Skeletal muscle cell (primary cell): ENCODE data around the gene POLN.

Experiments used
- DNase-seq: peaks from one replicate; pipeline ENCODE4 v3.0.0-alpha.2; 2010; ENCODE audit warnings: low read depth
- H3K4me3 ChIP-seq: 2 replicates; pipeline ENCODE4 v1.5.1; 2011; ENCODE audit warnings: low read depth, mild to moderate bottlenecking, control low read depth, low read length, moderate library complexity

Gene POLN

DNA sequence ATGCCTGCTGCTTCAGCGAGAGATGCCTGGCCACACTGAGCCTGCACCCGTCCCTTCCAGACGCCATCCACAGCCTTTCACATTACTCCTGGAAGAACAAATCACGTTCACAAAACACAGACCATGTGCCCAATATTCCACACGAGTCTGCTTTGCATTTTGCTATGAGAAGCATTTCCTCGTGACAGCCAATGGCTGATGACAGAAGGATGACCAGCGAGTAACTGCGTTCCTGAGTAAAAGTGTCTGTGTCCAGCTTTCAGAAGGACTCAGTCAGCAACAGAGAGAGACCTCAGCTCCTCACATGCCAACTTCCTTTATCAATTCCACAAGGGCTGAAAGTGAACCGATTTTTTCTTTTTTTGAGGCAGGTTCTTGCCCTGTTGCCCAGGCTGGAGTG is 163.3 kb downstream of the POLN start:
- H3K4me3 ChIP-seq = no peak overlapping the region
- DNase-seq = no peak

DNA sequence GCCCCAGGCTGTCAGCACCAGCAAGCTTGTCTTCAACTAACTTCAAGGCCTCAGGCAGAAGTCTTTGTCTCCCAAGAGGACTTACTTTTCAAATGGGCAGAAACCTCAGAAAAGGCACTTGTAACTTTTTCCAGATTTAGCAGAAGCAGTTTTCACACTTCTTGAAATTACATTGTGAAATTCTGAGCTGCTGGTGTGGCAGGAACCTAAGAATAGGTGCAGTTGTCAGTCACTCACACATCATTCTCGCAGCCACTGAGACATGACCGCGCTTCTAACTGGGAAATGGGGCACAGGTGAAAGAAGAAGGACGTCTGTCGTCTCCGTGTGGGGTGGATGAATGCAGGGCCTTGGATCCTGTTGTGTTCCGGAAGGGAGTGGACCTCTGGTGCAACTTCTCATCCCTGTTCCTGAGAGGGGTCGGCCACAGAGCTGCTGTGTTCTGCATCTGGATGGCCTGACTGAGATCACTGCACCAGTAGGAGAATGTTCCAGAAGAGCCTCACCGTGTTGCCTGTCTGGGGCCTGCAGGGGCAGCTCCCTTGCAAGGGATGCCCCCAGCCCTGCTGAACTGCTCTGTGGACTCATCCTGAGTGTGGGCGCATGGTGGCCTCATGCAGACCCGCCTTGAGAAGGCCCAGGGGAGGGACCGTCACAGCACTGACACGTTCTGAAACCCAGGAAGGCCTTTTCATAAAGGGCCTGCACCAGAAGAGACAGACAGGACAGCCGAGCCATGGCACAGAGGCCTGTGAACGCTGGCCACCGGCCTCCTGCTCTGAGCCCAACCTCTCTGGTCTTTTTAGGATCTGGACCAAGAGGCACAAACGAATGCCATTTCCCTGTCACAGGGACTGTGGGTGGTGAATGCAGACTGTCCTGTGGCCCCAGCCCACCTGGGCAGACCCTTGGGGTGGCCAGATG is 164.1 kb downstream of the POLN start:
- no peak overlapping the region for H3K4me3 ChIP-seq
- no peak for DNase-seq

DNA sequence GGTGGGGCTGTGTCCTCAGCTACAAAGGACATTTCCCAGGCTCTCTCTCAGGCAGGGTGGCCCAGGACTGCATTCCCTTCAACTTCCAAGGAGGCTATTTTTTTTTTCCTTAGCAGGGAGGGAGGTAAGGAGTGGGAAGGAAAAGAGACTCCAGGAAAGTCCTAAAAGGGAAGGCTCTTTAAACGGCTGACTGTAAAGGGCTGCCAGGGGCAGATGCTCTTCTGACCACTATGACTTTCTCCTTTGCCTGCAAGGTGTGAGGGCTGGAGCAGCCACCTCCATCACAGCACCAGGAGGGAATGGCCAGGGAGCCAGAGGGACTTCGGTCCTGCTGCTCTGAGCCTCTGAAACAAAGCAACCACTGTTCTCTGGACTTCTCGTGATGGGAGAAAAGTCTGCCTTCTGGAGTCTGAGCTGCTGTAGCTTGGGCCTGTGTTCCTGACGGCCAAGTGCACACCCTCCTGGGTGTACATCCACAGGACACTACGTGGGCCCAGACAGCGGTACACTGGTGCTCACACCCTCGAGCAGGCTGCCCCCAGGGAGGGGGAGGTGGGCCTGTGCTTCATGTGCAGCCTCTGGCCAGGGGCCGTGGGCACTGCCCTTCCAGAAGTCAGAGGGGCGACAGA is 164.9 kb downstream of the POLN start:
- no peak for DNase-seq
- H3K4me3 ChIP-seq = no peak overlapping the region

DNA sequence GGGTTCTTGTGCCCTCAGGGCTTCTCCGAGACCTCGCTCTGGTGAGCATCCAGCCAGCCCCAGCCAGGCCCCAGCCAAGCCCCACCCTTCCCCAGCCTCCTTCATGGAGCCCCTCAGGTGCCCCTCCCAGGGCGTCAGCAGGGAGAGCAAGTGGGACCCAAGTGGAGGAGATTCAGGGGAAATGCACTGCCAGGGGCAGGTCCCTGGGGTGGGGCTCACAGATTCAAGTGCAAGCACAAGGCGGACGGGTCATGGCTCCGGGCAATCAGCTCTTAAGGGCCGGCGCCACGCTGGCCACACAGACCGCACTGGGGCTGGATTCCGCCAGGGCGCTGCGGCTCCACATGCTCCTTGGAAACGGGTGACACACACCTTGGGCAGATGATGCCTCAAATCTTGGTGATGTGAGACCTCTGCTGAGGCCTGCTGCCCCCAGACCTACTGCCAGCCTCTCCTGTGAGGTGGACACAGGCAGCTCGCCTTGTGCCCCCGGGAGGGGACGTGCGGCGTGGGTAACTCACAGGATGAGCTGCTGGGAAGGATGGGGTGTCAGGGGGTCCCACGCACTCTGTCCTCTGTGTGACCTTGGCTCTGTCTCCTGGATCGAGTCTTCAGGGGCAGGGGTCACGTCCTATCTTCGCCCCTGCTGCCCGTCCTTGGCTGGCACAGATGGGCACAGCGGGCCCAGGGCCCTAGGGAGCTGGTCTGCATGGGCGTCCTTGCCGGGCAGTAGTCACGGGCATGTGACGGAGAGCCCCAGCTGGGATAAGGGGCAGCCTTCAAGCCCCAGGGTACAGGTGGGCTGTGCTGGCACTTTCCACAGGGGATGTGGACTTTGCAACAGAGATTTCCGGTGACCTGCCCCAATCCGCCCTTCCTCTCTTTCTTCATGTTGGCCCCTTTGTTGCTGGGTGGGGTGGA is 165.7 kb downstream of the POLN start:
- no peak overlapping the region for H3K4me3 ChIP-seq
- DNase-seq = no peak

DNA sequence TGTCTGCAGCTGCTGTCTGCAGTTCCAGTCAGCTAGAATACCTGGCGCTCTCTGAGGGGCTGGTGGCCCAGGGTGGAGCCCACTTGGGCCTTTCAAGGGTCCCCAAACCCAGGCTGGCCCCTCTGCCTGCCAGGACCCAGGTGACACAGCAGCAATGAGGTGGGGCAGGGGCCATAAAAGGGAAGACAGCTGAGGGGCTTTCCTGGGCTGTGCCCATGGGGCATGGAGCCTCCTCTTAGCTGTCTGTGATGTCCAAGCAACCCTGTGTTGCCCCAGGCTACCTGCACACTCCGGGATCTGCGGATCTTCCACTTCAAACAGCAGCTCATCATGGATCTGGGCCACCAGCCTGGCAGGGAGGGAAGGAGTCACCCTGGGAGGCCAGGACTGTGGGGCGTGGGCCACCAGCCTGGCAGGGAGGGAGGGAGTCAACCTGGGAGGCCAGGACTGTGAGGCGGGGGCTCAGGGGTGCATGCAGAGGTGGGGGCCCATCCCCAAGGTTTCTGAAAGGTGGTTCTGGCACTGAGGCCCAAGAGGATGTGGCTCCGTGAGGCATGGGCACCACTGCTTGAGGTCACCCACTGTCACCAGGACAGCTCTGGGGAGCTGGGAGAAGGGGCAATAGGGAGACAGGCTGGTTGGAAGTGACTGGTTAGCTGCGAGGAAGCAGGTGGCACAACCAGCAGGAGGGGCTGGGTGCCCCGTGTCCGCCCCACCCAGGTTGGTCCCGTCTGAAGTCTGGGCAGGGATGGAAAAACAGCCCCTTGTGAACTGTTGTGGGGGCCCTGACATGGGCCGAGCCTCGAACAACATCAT is 166.5 kb downstream of the POLN start:
- H3K4me3 ChIP-seq = no peak overlapping the region
- no peak for DNase-seq

DNA sequence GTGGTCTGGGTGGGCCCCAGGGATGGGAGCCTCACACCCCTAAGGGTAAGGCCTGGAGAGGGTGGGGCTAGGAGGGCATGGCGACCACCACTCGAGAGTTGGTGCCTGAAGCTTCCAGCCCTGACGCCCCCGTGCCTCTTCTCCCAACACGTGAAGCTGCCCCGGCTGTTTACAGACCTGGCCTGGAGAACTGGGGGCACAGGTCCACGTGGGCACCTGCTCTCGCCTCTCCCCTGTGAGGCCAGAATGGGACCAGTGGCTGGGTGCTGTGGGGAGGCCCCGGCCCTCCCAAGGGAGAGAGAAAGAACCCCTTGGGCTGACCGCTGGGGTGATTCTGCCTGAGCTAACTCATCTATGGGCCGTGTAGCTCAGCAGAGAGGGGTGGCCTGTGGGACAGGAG is 167.3 kb downstream of the POLN start:
- no peak overlapping the region for H3K4me3 ChIP-seq
- no peak for DNase-seq

DNA sequence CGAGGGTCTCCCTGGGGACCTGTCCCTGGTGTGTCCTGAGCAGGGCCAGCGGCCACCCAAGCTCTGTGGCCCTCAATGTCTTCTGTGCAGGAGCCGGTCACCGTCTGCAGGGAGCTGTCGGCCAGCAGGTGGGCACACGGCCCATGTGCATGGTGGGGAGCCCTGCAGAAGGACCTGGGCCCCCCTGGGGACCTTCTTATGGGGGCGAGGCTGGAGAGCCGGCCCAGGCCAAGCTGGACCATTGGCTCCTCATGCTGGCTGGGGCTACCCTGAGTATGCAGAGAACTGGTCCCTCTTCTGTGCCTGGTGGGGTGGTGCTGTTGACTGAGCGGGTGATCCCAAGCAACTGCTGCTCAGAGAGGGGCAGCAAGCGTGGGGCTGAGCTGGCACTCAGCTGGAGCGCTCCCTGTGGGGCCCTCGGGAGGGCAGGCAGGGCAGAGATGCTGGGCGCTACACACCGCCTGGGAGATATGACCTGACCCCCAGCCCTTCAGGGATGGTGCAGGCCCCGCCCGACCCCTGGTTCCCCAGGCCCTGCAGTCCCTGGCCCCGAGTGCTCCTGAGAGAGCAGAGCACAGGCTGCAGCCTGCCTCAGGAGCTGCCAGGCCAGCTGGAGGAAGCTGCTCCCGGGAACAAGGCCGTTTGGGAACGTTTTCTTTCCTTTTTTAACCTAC is 168.0 kb downstream of the POLN start:
- DNase-seq = no peak
- no peak overlapping the region for H3K4me3 ChIP-seq

DNA sequence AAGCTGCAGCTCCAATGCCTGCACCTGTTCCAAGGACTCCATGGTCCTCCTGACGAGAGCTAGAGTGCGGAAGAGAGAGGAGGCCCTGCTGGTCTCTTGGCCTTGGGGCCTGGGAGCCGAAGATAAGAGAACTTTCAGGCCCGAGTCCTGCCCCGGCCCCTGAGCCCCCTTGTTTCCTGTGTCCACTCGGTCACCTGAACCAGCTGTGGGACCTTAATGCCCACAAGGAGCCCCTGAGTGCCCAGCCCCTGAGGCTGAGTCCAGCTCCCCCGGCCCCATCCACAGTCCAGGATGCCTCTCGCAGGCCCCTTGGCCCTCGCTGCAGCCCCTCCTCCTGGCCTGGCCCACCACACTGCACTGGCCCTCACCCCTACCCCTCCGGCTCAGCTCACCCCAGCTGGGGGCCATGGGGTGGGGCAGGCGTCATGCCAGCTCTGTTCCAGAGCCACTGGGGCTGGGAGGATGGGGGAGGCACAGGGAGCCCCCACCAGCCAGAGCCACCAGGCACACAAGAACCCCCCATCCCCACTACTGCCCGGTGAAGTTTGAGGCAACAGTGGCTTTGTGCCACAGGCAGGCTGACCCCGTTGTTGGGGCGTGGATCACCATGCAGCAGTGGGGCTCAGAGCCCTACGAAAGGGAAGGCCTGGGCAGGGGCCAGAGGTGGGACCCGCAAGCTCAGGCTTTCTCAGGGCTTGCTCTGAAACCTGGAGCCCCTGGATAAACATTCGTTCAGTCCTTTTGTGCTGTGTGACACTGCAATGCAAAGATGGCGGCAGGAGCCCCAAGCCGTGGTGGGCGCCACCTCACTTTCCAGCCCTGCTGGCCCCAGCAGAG is 168.7 kb downstream of the POLN start:
- no peak overlapping the region for H3K4me3 ChIP-seq
- DNase-seq = no peak

DNA sequence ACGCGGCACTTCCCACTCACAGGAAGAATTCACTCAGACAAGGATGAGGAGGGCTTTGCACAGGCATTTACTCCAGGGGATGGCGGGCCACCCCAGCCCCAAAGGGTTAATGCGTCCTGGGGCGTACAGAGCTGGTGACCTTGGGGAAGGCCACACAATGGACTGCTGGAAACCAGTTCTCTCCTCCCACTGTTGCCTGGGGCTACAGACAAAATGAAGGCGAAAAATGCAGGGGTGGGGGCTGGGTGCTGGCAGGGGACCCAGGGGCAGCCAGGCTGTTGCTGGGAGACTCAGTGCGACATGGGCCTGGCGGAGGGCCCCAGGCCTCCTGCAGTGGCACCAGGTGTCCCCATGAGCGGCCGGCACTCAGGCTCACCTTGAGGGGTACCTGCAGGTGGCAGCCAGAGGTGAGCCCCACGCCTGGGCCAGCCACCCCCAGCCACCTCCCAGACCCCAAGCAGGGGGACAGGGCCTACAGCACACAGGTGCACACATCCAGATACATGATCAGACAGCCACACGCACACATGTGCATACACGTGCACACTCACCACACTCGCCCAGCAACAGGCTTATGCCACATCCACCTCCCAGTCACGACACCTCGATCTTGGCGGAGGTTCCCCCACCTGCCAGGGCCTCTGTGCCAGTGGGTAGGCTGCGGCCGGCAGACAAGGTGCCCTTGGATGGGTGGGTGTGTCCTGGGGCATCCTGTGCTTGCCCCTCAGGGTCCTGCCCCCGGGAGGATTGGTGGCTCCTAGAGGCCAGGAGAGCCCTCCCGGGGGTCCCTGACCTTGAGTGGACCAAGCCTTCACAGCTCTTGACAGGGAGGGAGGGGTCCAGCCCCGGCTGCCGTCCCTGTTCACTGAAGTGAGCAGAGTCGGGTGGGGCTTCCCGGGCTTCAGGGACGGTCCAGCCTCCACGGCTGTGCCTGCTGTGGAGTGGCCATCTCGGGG is 169.7 kb downstream of the POLN start:
- no peak overlapping the region for H3K4me3 ChIP-seq
- DNase-seq = no peak

DNA sequence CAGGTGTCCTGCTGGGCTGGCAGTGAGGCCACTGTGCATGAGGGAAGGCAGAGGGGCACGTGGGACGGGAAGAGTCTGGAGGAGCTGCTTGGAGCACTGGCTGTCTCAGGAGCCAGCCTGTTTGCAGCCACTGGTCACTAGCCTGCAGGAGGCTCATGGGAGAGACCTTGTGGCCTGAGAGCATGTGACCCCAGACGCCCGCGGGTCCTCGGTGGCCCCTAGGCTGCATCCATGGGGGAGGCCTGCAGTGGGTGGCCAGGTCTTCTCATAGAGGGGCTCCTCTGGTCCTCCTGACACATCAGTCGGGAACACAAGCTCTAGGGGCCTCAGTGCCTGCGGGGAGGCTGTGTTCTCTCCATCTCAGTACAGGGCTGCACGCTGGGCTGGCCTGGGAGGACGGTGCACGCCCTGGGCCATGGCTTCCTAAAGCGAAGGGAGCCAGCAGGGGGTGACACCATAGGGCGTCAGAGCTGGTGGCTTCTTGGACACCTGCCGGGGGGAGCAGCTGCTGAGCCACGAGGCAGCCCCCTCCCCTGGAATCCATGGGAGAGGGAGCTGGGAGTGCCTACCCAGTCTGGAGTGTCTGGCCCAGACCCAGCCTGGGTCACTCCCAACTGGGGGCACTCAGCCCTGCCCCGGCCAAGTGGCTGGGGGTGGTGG is 170.5 kb downstream of the POLN start:
- DNase-seq = no peak
- H3K4me3 ChIP-seq = no peak overlapping the region

DNA sequence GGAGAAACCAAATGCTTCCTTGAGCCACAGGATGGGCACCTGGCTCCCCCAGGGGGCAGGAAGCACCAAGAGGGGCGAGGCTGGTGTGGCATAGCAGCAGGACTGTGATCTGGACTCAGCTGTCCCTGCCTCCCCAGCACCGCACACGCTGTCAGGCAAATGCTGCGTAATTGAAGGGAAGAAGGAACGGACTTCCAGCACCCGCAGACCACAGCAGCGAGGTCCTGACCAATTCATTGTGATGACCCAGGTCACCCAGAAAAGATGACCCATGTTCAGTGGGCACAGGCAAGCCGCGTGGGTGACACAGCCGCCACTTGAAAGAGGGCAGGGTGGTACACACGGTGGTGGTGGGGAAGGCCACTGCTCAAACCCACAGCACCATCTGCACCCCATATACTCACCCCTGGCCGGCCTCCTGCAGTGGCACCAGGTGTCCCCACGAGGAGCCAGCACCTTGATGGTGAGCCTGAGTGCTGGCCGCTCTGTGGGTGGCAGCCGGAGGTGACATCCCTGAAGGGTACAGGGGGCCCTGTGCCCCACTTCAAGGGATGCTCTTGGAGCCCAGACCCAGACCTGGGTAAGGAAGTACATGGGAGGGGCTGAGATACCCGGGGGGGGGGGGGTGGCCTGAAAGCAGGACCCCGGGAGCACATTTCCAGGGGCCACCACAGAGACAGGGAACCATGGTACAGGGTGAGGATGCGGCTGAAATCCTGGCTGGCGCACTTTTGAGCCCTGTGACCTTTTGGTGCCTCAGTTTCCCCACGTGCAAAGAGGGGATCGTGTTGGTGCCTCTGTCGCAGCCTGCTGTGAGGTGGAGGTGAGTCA is 171.3 kb downstream of the POLN start:
- no peak overlapping the region for H3K4me3 ChIP-seq

DNA sequence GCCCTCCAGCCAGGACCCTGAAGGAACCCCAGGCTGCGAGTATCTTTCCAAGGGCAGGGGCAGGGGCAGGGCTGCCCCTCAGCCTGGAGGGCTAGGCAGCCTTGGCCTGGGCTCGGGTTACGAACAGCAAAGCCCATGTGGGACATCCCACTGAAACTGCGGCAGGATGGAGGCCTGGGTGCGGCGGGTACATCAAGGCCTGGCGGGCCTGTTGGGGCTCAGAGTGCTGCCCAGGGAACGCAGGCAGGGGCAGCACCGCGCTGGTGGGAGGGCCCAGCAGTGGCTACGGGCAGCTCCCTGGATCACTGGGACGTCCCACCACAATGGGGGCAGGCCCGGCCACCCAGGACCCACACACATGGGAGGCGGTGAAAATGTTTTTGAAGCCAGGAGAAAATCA is 171.9 kb downstream of the POLN start:
- no peak overlapping the region for H3K4me3 ChIP-seq
- no peak for DNase-seq

More for the DNA sequence above, 171.3 kb downstream of the POLN start:
- DNase-seq = no peak

DNA sequence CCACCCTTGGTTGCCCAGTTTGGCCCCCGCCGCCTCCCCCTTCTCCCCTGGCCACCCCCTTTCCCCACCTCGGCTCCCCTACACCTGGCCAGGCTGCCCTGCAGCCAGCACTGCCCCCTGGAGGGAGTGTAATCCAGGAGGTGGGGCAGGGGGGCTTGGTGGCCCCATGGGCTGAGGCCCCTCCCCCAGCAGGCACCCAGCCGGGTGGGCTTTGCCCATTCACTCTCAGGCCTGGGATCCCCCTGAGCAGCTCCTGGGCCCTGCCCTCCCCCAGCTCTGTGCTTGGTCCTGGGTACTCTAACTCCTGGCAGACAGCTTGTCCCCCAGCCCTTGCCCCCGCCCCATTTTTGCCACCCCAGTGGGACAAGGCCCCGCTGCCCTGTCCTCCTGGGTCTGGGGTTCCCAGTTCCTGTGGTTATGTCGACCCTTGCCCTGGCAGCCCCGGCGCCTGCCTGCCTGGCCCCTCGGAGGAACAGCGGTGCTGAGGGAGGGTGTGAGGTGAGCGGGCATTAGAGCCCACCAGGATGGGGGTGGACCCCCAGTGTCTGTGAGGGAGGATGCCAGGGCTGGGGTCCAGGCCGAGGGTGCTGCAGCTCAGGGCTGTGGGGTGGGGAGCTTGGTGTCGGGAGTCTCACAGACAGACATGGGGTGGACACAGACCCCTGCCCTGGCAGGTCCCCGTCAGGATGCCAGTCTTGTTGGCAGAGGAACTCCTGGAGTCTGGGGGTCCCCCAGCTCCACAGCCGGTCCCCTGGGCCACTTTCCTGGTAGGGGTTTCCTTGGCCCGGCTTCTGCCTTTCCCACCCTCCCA is 172.6 kb downstream of the POLN start:
- no peak overlapping the region for H3K4me3 ChIP-seq
- no peak for DNase-seq

DNA sequence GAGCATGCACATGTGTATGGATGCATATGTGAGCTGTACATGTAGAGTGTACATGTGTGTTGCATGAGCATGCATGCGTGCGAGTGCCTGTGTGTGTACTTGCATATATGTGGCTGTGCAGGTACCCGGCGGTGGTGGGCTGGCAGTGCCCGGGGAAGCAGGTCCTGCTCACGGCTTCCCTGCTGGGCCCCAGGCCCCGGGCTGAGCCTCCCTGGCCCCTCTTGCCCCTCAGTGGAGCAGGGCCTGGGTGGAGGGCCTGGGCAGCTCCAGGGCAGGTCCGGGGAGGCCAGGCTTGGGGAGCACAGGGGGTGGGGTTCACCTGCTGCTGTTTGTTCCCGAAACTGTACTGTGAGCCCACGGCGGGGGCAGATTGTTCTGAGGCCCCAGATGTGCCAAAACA is 173.4 kb downstream of the POLN start:
- no peak for DNase-seq

DNA sequence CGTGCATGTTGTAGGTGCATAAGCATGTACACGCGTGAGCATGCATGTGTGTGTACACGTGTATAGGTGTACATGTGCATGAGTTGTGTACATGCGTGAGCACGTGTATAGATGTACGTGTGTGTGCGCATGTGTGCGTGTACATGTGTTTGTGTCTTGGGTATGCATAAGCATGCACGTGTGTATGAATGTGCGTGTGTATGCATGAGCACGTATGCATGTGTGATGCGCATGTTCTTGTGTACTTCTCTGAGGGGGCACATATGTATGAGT is 173.8 kb downstream of the POLN start:
- no peak overlapping the region for H3K4me3 ChIP-seq
- DNase-seq = no peak

More for the DNA sequence above, 173.4 kb downstream of the POLN start:
- H3K4me3 ChIP-seq = no peak overlapping the region
